Sigmoid colon (tissue), 4 donors: ENCODE measurements around the gene MBOAT1.

Experiments used
- POLR2AphosphoS5 ChIP-seq, 4 donors: sonication (generic); formaldehyde crosslinking; IDR thresholded peaks; one replicate each; pipeline ENCODE4 v1.6.1; 2017; ENCODE audit warnings: antibody characterized with exemption in 4 of 4
- TF ChIP-seq, protein P1 (sequence below), 4 experiments: fragments of 450-650 bp in 3 of 4; fragments of 200-600 bp in 1 of 4; IDR thresholded peaks; one replicate each; pipeline ENCODE4 v1.5.1; 2016 to 2019; ENCODE audit warnings: antibody characterized with exemption in 4 of 4, mild to moderate bottlenecking in 3 of 4, moderate library complexity in 2 of 4

DNA sequence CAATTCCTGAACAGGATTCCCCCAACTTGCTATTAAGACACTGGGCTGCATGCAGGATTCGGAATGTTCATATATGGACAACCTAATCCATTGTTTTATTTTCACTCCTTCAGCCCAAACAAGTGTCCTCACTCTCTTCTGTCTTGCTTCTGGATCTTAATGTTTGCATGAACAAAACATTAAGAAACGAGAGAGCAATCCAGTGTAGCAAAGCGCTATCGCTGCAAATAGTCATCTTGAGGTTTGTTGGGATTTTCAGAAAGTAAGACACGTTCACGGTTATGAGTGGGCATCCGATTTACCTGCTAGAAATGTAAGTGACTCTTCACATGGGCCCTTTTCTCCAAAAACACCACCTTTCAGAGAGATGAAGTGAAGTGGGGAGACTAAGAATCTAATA, 156.4 kb downstream of the MBOAT1 start:
- TF ChIP-seq, protein P1, sequence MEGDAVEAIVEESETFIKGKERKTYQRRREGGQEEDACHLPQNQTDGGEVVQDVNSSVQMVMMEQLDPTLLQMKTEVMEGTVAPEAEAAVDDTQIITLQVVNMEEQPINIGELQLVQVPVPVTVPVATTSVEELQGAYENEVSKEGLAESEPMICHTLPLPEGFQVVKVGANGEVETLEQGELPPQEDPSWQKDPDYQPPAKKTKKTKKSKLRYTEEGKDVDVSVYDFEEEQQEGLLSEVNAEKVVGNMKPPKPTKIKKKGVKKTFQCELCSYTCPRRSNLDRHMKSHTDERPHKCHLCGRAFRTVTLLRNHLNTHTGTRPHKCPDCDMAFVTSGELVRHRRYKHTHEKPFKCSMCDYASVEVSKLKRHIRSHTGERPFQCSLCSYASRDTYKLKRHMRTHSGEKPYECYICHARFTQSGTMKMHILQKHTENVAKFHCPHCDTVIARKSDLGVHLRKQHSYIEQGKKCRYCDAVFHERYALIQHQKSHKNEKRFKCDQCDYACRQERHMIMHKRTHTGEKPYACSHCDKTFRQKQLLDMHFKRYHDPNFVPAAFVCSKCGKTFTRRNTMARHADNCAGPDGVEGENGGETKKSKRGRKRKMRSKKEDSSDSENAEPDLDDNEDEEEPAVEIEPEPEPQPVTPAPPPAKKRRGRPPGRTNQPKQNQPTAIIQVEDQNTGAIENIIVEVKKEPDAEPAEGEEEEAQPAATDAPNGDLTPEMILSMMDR (IDR thresholded peaks at IDR 0.05): no peak
- no peak for TF ChIP-seq POLR2AphosphoS5 (IDR thresholded peaks at IDR 0.05)
